BLaER1 treated with 17β-estradiol and CSF1 and Interleukin-3, amounts not matched to agents 10 nM and 100 nM (cell line): Measurements from ENCODE around the gene RELN.

Source experiments
- H3K27ac ChIP-seq, 11 experiments: shearing (Covaris generic); formaldehyde crosslinking; 2 replicates each; pipeline ENCODE4 v1.8.1; 2022
- H3K27me3 ChIP-seq, 11 experiments: shearing (Covaris generic); formaldehyde crosslinking; 2 replicates each; pipeline ENCODE4 v1.8.1; 2022
- H3K36me3 ChIP-seq, 11 experiments: shearing (Covaris generic); formaldehyde crosslinking; 2 replicates each; pipeline ENCODE4 v1.8.1; 2022
- H3K4me1 ChIP-seq, 10 experiments: shearing (Covaris generic); formaldehyde crosslinking; 2 replicates each; pipeline ENCODE4 v1.8.1; 2022
- H3K4me2 ChIP-seq, 11 experiments: shearing (Covaris generic); formaldehyde crosslinking; 2 replicates each; pipeline ENCODE4 v1.8.1; 2022
- H3K4me3 ChIP-seq, 10 experiments: shearing (Covaris generic); formaldehyde crosslinking; 2 replicates each; pipeline ENCODE4 v1.8.1; 2022
- H3K9ac ChIP-seq, 11 experiments: shearing (Covaris generic); formaldehyde crosslinking; 2 replicates each; pipeline ENCODE4 v1.8.1; 2022
- H3K9me3 ChIP-seq, 11 experiments: shearing (Covaris generic); formaldehyde crosslinking; replicated peaks in 1 of 11; 2 replicates each; pipeline ENCODE4 v1.8.1; 2022
- H4K20me1 ChIP-seq, 11 experiments: shearing (Covaris generic); formaldehyde crosslinking; 2 replicates each; pipeline ENCODE4 v1.8.1; 2022
- Cebpa-rat ChIP-seq, 11 experiments: shearing (Covaris generic); IDR thresholded peaks; 2 replicates each; pipeline ENCODE4 v1.8.1; 2022

The RELN gene

GRCh38 chr7:103958284-103958818 is 31.1 kb downstream of the RELN start:
- no peaks in the 10 kb centered on the region for H3K36me3 ChIP-seq
- no peaks in the 10 kb centered on the region for H3K4me1 ChIP-seq
- H3K4me3 ChIP-seq: no peak overlapping the region
- no peaks in the 10 kb centered on the region for H3K27me3 ChIP-seq
- H3K9ac ChIP-seq: no peak overlapping the region
- no peak overlapping the region for H3K27ac ChIP-seq
- H4K20me1 ChIP-seq: no peaks in the 10 kb centered on the region
- H3K9me3 ChIP-seq: no peaks in the 10 kb centered on the region
- TF ChIP-seq Cebpa-rat (IDR thresholded peaks at IDR 0.05): no peak
- H3K4me2 ChIP-seq: no peak overlapping the region

- no peak overlapping the region for H3K27ac ChIP-seq
- no peaks in the 10 kb centered on the region for H4K20me1 ChIP-seq
- H3K36me3 ChIP-seq: no peaks in the 10 kb centered on the region
- TF ChIP-seq Cebpa-rat (IDR thresholded peaks at IDR 0.05): no peak
- H3K9me3 ChIP-seq: no peaks in the 10 kb centered on the region
- H3K9ac ChIP-seq: no peak overlapping the region
- H3K4me1 ChIP-seq: no peaks in the 10 kb centered on the region
- no peak overlapping the region for H3K4me2 ChIP-seq
- H3K27me3 ChIP-seq: no peaks in the 10 kb centered on the region
- no peak overlapping the region for H3K4me3 ChIP-seq
These were observed 33.5 kb downstream of the RELN start for GRCh38 chr7:103955985-103956384.

GRCh38 chr7:103952408-103952807 is 37.0 kb downstream of the RELN start:
- no peak overlapping the region for H3K4me3 ChIP-seq
- TF ChIP-seq Cebpa-rat (IDR thresholded peaks at IDR 0.05): no peak
- H4K20me1 ChIP-seq: no peaks in the 10 kb centered on the region
- no peaks in the 10 kb centered on the region for H3K27me3 ChIP-seq
- H3K9me3 ChIP-seq: no peaks in the 10 kb centered on the region
- no peak overlapping the region for H3K4me2 ChIP-seq
- no peaks in the 10 kb centered on the region for H3K36me3 ChIP-seq
- H3K27ac ChIP-seq: no peak overlapping the region
- H3K4me1 ChIP-seq: no peaks in the 10 kb centered on the region
- H3K9ac ChIP-seq: no peak overlapping the region

GRCh38 chr7:103951311-103951710 is 38.1 kb downstream of the RELN start:
- Histone ChIP-seq H3K9ac (no peak overlapping the region), H3K36me3 (no peaks in the 10 kb centered on the region), H3K4me3 (no peak overlapping the region), H3K9me3 (no peaks in the 10 kb centered on the region), H3K27me3 (no peaks in the 10 kb centered on the region), H3K4me1 (no peaks in the 10 kb centered on the region), H3K27ac (no peak overlapping the region), H4K20me1 (no peaks in the 10 kb centered on the region), H3K4me2 (no peak overlapping the region)
- no peak for TF ChIP-seq Cebpa-rat (IDR thresholded peaks at IDR 0.05)

GRCh38 chr7:103949374-103949773 is 40.1 kb downstream of the RELN start:
- Histone ChIP-seq H3K4me1 (no peaks in the 10 kb centered on the region), H3K9ac (no peak overlapping the region), H3K9me3 (no peaks in the 10 kb centered on the region), H3K27me3 (no peaks in the 10 kb centered on the region), H3K4me2 (no peak overlapping the region), H3K27ac (no peak overlapping the region), H3K36me3 (no peaks in the 10 kb centered on the region), H3K4me3 (no peak overlapping the region), H4K20me1 (no peaks in the 10 kb centered on the region)
- TF ChIP-seq Cebpa-rat (IDR thresholded peaks at IDR 0.05): no peak

GRCh38 chr7:103947026-103947655 is 42.3 kb downstream of the RELN start:
- Histone ChIP-seq H3K4me3 (no peak overlapping the region), H3K36me3 (no peaks in the 10 kb centered on the region), H3K9me3 (no peaks in the 10 kb centered on the region), H3K9ac (no peak overlapping the region), H4K20me1 (no peaks in the 10 kb centered on the region), H3K27me3 (no peaks in the 10 kb centered on the region), H3K27ac (no peak overlapping the region), H3K4me1 (no peaks in the 10 kb centered on the region), H3K4me2 (no peak overlapping the region)
- no peak for TF ChIP-seq Cebpa-rat (IDR thresholded peaks at IDR 0.05)

GRCh38 chr7:103944230-103944900 is 45.1 kb downstream of the RELN start:
- H3K4me3 ChIP-seq: no peak overlapping the region
- no peaks in the 10 kb centered on the region for H3K4me1 ChIP-seq
- H3K27me3 ChIP-seq: no peaks in the 10 kb centered on the region
- H3K36me3 ChIP-seq: no peaks in the 10 kb centered on the region
- H3K9me3 ChIP-seq: no peaks in the 10 kb centered on the region
- no peak overlapping the region for H3K27ac ChIP-seq
- TF ChIP-seq Cebpa-rat (IDR thresholded peaks at IDR 0.05): no peak
- H3K4me2 ChIP-seq: no peak overlapping the region
- H4K20me1 ChIP-seq: no peaks in the 10 kb centered on the region
- no peak overlapping the region for H3K9ac ChIP-seq

GRCh38 chr7:103941976-103942375 is 47.5 kb downstream of the RELN start:
- Histone ChIP-seq H3K4me1 (no peaks in the 10 kb centered on the region), H4K20me1 (no peaks in the 10 kb centered on the region), H3K9ac (no peak overlapping the region), H3K27ac (no peak overlapping the region), H3K4me2 (no peak overlapping the region), H3K36me3 (no peaks in the 10 kb centered on the region), H3K9me3 (no peaks in the 10 kb centered on the region), H3K27me3 (no peaks in the 10 kb centered on the region), H3K4me3 (no peak overlapping the region)
- TF ChIP-seq Cebpa-rat (IDR thresholded peaks at IDR 0.05): no peak

GRCh38 chr7:103940382-103941268 is 48.8 kb downstream of the RELN start:
- TF ChIP-seq Cebpa-rat (IDR thresholded peaks at IDR 0.05): no peak
- Histone ChIP-seq H3K27ac (no peak overlapping the region), H3K36me3 (no peaks in the 10 kb centered on the region), H3K9me3 (no peaks in the 10 kb centered on the region), H4K20me1 (no peaks in the 10 kb centered on the region), H3K4me3 (no peak overlapping the region), H3K27me3 (no peaks in the 10 kb centered on the region), H3K4me2 (no peak overlapping the region), H3K9ac (no peak overlapping the region), H3K4me1 (no peaks in the 10 kb centered on the region)
